A549 (cell line): Measurements from ENCODE around the gene NGDN.

ENCODE experiments used
- CBX2 ChIP-seq: fragments of 200-600 bp; sonication (generic); IDR thresholded peaks from 2 replicates; pipeline ENCODE4 v1.6.1; 2016; ENCODE audit warnings: low read depth, mild to moderate bottlenecking, borderline replicate concordance
- CTCF ChIP-seq: fragments of >200 bp; sonication (Bioruptor Twin); formaldehyde crosslinking; IDR thresholded peaks from 3 replicates; pipeline ENCODE4 v1.5.1; 2016
- POLR2A ChIP-seq: IDR thresholded peaks from 2 replicates; pipeline ENCODE4 v1.6.1; 2012; ENCODE audit warnings: mild to moderate bottlenecking, low read length

- TF ChIP-seq CTCF: no peak
- TF ChIP-seq CBX2: no peak
- no peak for TF ChIP-seq POLR2A
These were observed 47.9 kb upstream of the NGDN start for GRCh38 chr14:23421594-23421993.
